ENCODE measurements around the gene IL9R. TPM values are rescaled to one million over a fixed set of nuclear protein-coding genes. Genes with fewer than 3 reads are reported as not detected.

The IL9R gene
- total and polyA plus RNA-seq, 9 of the 15 experiments (the other 6 are each of a cell fraction or from before 2014, with no cell fraction given) = 0.58 to 2.7 (median 1.6) TPM

DNA sequence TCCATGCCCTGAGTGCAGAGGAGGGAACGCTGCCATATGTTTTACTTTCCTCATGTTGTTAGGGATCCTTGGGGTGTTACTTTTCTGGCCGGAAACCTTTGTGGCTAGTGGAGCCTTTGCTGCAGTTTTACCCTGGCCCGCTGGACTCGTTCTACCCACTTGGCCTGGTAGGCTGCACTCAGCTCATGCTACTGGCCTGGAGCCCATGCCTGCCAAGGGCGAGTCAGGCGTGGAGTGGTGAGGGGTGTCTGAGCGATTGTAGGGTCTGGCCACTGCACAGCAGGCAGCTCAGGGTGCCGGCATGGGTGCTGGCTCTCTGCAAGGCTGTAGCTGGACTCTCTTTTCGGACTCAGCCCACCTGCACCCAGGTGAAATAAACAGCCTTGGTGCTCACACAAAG is 41.4 kb upstream of the IL9R start:
- POLR2A ChIA-PET = no interaction called here
- intact Hi-C loops (cut with micrococcal nuclease) (no loop called here), in situ Hi-C loops (cut with MboI) (no loop called here)
- FAIRE-seq (no peak), ATAC-seq (no peak), DNase-seq (ENCODE audit: extremely low read depth in 1 of 4, low spot score in 3 of 4) (no peak)
- peaks cover 0 to 26% of the 10 kb centered on the region in 2 experiments; a peak in 4 of 5 replicates for H3K4me1 ChIP-seq (replicated peaks in 1 of 2; ENCODE audit: control insufficient read depth in 2 of 2, insufficient read depth in 2 of 2, low read length in 2 of 2)
- CTCF ChIA-PET (ENCODE audit: low intra/inter-chr PET ratio) = no interaction called here
- no TSS peak for BruUV-seq (replicated peaks)
- no peak overlapping the region for H3K27ac ChIP-seq (ENCODE audit: extremely low read depth, low read depth, low read length)
- no peak overlapping the region for H3K4me3 ChIP-seq
- no peaks in the 10 kb centered on the region for H3K36me3 ChIP-seq (ENCODE audit: control insufficient read depth, insufficient read depth, low read length)
- H2AFZ ChIP-seq (ENCODE audit: low read depth, low read length) = no peak overlapping the region
- H3K4me2 ChIP-seq (ENCODE audit: insufficient read depth, low read length) = no peak overlapping the region
- no peaks in the 10 kb centered on the region for H3K27me3 ChIP-seq (ENCODE audit: control insufficient read depth in 2 of 2, insufficient read depth in 2 of 2, low read length in 2 of 2)
- H3K9me1 ChIP-seq (ENCODE audit: control insufficient read depth, insufficient read depth, low read length) = no peaks in the 10 kb centered on the region
- no peaks in the 10 kb centered on the region for H4K20me1 ChIP-seq (replicated peaks; ENCODE audit: control insufficient read depth, insufficient read depth, low read length)
- H3K9me3 ChIP-seq (replicated peaks; ENCODE audit: control insufficient read depth, insufficient read depth, low read depth, low read length) = no peaks in the 10 kb centered on the region
- no peaks in the 10 kb centered on the region for H3K79me2 ChIP-seq (ENCODE audit: control insufficient read depth, insufficient read depth, low read length)
- no peak overlapping the region for H3K9ac ChIP-seq (ENCODE audit: insufficient read depth in 1 of 2, low read depth in 2 of 2, low read length in 2 of 2)
- WGBS (ENCODE audit: insufficient coverage, low coverage, missing lambda C conversion rate) = 89% methylated on average over 9 of the region's 9 CpGs
- TF ChIP-seq SMAD4 (CRISPR knock-in tag; conservative IDR thresholded peaks at IDR 0.05) (no peak), ZNF224 (CRISPR knock-in tag; IDR thresholded peaks at IDR 0.05) (no peak), SMARCA4 (IDR thresholded peaks at IDR 0.05) (no peak), C11orf30 (IDR thresholded peaks at IDR 0.05; ENCODE audit: low read depth) (no peak), ZNF589 (CRISPR knock-in tag; IDR thresholded peaks at IDR 0.05; ENCODE audit: low read depth) (no peak), HDAC2 (IDR thresholded peaks at IDR 0.05) (no peak), KDM4B (IDR thresholded peaks at IDR 0.05; ENCODE audit: borderline replicate concordance in 2 of 2, low read depth in 1 of 2) (no peak), MYBL2 (IDR thresholded peaks at IDR 0.05; ENCODE audit: low read depth) (no peak), MYBL2 (CRISPR knock-in tag; IDR thresholded peaks at IDR 0.05; ENCODE audit: borderline replicate concordance) (no peak), TRIM24 (IDR thresholded peaks at IDR 0.05) (no peak), CHD4 (IDR thresholded peaks at IDR 0.05; ENCODE audit: insufficient read depth, insufficient replicate concordance, low read depth, low read length, poor library complexity, severe bottlenecking) (no peak), ZNF165 (CRISPR knock-in tag; IDR thresholded peaks at IDR 0.05; ENCODE audit: borderline replicate concordance) (no peak), POLR3G (IDR thresholded peaks at IDR 0.05; ENCODE audit: extremely low read depth, insufficient read length, insufficient replicate concordance) (no peak), PCBP2 (IDR thresholded peaks at IDR 0.05; ENCODE audit: low read depth, low read length, poor library complexity, severe bottlenecking) (no peak), SMARCC2 (IDR thresholded peaks at IDR 0.05; ENCODE audit: low read depth) (no peak)
- TF ChIP-seq, protein P1, sequence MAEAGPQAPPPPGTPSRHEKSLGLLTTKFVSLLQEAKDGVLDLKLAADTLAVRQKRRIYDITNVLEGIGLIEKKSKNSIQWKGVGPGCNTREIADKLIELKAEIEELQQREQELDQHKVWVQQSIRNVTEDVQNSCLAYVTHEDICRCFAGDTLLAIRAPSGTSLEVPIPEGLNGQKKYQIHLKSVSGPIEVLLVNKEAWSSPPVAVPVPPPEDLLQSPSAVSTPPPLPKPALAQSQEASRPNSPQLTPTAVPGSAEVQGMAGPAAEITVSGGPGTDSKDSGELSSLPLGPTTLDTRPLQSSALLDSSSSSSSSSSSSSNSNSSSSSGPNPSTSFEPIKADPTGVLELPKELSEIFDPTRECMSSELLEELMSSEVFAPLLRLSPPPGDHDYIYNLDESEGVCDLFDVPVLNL (CRISPR knock-in tag; IDR thresholded peaks at IDR 0.05; ENCODE audit: low read depth) = no peak
- TF ChIP-seq, protein P2, sequence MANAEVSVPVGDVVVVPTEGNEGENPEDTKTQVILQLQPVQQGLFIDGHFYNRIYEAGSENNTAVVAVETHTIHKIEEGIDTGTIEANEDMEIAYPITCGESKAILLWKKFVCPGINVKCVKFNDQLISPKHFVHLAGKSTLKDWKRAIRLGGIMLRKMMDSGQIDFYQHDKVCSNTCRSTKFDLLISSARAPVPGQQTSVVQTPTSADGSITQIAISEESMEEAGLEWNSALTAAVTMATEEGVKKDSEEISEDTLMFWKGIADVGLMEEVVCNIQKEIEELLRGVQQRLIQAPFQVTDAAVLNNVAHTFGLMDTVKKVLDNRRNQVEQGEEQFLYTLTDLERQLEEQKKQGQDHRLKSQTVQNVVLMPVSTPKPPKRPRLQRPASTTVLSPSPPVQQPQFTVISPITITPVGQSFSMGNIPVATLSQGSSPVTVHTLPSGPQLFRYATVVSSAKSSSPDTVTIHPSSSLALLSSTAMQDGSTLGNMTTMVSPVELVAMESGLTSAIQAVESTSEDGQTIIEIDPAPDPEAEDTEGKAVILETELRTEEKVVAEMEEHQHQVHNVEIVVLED (CRISPR knock-in tag; IDR thresholded peaks at IDR 0.05) = no peak
